Non-pigmented ciliary epithelial cell (primary cell): ENCODE results near the gene ATF6.

Source experiments
- DNase-seq: peaks from one replicate; pipeline ENCODE4 v3.0.0-alpha.2; 2010; ENCODE audit warnings: low read depth

Gene ATF6

DNA sequence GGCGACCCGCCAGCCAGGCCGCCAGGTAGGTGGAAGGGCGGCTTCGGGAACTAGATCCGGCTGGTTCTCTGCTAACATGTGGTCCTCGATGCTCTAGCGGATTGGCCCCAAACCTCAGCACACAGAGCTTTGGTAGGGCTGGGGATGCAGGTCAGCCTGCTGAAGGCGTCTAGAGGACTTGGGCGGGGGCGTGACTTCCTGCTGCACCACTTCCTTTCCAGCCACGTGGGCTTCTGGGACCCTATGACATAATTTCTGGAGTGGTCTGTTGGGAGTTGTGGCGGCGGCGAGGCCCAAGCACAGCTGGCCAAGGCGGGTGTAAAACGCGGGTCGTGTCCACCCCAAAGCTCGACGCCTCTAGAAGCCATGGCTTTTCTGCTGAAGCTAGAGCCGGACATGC is 124.5 kb downstream of the ATF6 start:
- no peak for DNase-seq

- no peak for DNase-seq
Measured at GRCh38 chr1:161899091-161899490, 133.0 kb downstream of the ATF6 start.

DNA sequence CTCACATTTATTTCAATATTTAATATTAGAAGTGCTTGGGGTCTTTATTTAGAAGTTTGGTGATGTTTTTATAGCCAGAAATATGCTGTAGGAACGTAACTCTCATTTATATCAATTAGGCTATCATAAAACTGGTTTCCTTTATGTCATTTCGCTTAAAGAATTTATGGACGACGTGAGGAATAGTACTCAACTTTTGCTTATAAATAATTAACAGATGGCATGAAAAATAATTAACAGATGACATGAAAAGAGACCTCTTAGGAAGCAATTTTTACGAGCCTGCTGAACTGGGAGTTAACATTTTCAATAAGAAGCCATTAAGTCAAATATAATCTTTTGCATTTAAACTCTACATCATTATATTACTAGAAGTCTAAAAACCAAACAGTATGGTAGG is 134.0 kb downstream of the ATF6 start:
- DNase-seq: no peak

- DNase-seq: no peak
Measured at GRCh38 chr1:161902182-161902581, 136.1 kb downstream of the ATF6 start.

- no peak for DNase-seq
Measured at GRCh38 chr1:161905269-161905884, 139.3 kb downstream of the ATF6 start.

GRCh38 chr1:161907265-161907664 is 141.1 kb downstream of the ATF6 start:
- DNase-seq: no peak

- no peak for DNase-seq
Measured at GRCh38 chr1:161908264-161908663, 142.1 kb downstream of the ATF6 start.

GRCh38 chr1:161910604-161911003 is 144.5 kb downstream of the ATF6 start:
- DNase-seq: no peak

DNA sequence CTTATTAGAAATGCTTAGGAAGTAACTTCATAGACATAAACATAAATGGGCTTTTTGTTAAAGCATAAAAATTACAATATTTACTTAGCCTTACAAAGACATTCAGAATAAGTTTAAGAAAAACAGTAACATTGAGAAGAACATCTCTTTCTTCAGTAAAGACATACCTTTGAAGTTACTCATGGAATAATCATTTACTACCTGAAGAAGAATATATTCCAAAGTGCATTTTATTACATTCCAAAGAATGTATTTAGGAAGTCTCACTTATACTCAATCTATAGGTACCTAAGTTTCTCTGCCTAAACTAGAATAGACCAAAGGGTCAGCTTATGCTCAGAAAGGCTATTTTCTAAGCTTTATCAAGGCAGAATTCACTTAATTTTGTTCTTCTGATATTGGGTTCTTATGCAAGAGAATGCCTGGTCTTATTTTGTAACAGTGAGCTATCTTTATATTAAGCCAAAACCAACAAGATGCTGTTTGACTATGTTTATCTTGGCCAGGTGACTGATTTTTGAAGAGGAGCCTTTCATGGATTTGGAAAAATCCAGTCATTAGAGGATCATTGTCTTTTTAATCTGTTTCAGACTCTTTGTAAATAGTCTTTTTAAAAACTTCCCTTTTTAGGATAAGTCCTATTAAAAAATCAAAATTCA is 147.5 kb downstream of the ATF6 start:
- no peak for DNase-seq

- DNase-seq: no peak
Measured at GRCh38 chr1:161914595-161914994, 148.5 kb downstream of the ATF6 start.

DNA sequence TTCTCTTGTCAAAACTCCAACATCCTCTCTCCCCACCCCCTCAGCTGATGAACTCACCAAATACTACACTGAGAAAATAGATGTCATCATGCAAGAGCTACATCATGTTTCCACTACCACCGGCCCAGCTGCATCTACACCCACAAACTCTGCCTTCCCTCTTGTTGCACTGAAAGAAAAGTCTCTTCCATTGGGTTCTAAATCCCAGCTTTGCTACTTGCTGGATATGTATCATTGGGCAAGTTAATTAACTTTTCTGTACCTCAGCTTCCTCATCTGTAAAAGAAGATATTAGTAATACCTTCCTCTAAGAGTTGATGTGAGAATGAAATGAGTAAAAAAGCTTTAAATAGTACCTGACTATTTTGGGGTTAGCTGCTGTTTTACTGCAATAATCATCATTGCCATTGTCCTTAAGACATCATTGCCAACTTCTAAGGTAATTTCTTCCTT is 149.0 kb downstream of the ATF6 start:
- no peak for DNase-seq

GRCh38 chr1:161915978-161916377 is 149.9 kb downstream of the ATF6 start:
- no peak for DNase-seq

DNA sequence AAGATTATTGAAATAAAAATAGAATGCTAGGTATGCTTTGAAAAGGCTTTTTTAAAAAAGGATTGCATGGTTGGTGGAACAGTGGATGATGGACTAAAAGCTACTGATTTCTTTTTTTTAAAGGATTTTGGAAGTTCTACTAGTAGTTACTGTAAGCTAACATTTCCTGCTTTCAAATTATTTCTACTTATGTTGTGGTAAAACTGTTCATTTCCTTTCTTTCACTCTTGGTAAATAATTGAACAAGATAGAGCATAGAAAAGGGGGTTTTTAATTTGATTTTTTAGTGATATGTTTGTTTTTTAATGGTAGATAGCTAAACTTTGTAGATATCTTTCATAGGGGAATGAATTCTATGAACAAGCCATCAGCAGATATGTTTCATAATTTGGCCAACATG is 153.1 kb downstream of the ATF6 start:
- no peak for DNase-seq

DNA sequence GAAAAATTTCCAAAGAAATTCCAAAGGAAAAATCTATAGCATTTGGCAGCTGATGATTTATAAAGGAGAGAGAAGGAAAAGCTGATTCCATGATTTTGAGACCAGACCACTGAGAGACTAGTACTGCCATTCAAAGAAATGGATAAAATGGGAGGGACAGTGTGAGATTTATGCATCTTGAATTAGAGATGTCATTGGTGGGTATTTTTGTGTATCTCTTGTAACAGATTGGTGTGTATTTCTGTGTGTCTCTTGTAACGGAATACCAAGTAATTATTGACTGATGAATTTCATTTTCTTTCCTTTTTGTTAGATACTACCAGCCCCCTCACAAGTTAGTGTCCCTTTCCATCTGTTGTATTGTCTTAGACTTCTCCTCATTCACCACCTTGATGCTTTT is 155.4 kb downstream of the ATF6 start:
- DNase-seq: no peak

DNA sequence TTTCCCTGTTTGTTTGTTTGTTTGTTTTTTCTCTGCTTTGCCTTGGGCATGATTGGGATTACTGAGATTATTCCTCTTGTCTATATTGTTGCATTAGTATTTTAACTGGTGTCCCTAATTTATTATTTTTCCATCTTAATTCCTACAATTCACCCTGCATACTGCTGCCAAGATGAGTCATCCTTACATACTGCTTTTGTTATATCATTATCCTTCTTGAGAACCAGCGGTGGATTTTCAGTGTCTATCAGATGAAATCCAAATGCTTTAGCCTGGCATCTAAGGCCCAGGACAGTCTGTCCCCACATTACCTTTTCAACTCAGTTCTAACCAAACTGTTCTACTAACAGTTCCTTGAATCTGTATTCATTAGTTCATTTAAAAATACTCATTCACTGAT is 155.9 kb downstream of the ATF6 start:
- no peak for DNase-seq

DNA sequence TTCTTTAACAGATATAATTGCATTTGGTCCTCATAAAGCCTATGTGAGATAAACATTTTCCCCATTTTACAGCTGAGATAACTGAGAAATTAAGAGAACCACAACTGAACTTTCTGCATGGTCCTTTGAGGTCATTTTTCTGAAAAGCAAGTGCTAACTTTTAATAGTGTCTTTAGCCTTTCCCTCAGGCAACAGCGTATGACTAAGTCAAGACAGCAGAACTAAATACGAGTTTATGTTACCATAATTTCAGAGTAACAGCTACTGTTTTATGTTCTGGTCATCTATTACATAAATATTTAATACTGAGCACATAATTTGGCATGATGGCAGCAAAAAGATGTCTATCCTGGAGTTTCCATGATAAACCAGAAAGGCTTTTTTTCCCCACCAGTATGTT is 161.9 kb downstream of the ATF6 start:
- no peak for DNase-seq

GRCh38 chr1:161929137-161929536 is 163.0 kb downstream of the ATF6 start:
- no peak for DNase-seq

- DNase-seq: no peak
Measured at GRCh38 chr1:161930064-161930463, 163.9 kb downstream of the ATF6 start.

GRCh38 chr1:161932668-161933067 is 166.5 kb downstream of the ATF6 start:
- no peak for DNase-seq

- no peak for DNase-seq
Measured at GRCh38 chr1:161933592-161934588, 167.8 kb downstream of the ATF6 start.

DNA sequence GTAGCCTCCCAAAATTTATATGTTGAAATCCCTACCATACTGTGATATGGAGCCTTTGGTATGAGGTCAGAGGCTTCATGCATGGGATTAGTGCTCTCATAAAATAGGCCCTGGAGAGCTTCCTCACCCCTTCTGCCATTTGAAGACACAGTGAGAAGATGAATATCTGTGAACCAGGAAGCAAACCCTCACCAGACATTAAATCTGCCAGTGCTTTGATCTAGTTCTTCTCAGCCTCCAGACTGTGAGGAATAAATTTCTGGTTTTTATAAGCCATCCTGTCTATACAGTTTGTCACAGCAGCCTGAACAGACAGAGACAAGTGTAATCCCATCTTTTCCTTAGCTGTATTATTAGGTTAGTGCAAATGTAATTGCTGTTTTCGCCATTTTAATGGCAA is 169.1 kb downstream of the ATF6 start:
- DNase-seq: no peak

DNA sequence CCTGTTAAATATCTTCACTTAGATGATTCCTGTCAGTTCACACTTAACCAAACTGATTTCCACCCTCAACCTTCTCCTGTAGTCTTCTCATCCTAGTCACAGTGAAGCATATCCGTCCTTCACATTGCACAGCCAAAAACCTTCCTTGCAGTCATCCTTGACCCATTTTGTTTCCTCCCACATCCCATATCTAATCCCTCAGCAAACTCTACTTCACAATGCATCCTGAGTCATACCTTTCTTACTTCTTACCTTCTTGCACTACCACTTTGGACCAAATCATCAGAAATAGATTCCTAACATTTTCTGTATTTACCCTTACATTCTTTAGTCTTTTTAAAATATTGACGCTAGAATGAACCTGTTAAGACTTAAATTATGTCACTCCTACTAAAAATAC is 170.7 kb downstream of the ATF6 start:
- DNase-seq: no peak
